CD4-positive, alpha-beta T cell (primary cell): ENCODE results near the gene DDX31. TPM values are rescaled to one million over a fixed set of nuclear protein-coding genes. Genes with fewer than 3 reads are reported as not detected.

Source experiments
- ATAC-seq: fragments of 200-7000 bp; cut with Tn5 transposase; one replicate; pipeline ENCODE4 v1.10.0; 2022; ENCODE audit warnings: mild to moderate bottlenecking; ENCODE audit not compliant: poor library complexity
- CTCF ChIA-PET: fragments of 350-600 bp; sonication (Branson Sonifier 250); formaldehyde crosslinking; loops from one replicate; lab custom pipeline; 2021; ENCODE audit warnings: antibody characterized with exemption, inconsistent platforms; lab: Charles Lee
- POLR2A ChIA-PET: fragments of 350-600 bp; sonication (Branson Sonifier 250); formaldehyde crosslinking; loops from one replicate; lab custom pipeline; 2021; ENCODE audit warnings: antibody characterized with exemption, inconsistent platforms; lab: Charles Lee
- DNase-seq, 14 experiments: peaks; one replicate each; pipeline ENCODE4 v3.0.0-alpha.2; 2013 to 2020; ENCODE audit warnings: mixed read lengths in 2 of 14
- H3K27ac ChIP-seq, 2 donors: one replicate each; pipeline versions ENCODE4 v1.5.1 to v1.7.0; 2013; ENCODE audit warnings: low read length in 2 of 2, low read depth in 1 of 2, mild to moderate bottlenecking in 1 of 2
- H3K27me3 ChIP-seq, 2 experiments: 1 replicate in 1 of 2; 2 replicates in 1 of 2; pipeline versions ENCODE4 v1.6.1 to v1.7.0; 2013; ENCODE audit warnings: low read length in 2 of 2, control low read depth in 1 of 2, mild to moderate bottlenecking in 1 of 2, moderate library complexity in 1 of 2; ENCODE audit not compliant: insufficient read depth in 2 of 2, control insufficient read depth in 1 of 2
- H3K36me3 ChIP-seq: one replicate; pipeline ENCODE4 v1.6.1; 2013; ENCODE audit warnings: low read length, control low read depth; ENCODE audit not compliant: insufficient read depth
- H3K4me1 ChIP-seq: one replicate; pipeline ENCODE4 v1.6.1; 2013; ENCODE audit warnings: low read length, control low read depth; ENCODE audit not compliant: insufficient read depth
- H3K4me3 ChIP-seq: one replicate; pipeline ENCODE4 v1.5.1; 2013; ENCODE audit warnings: mild to moderate bottlenecking, low read length, moderate library complexity
- H3K9me3 ChIP-seq, 2 experiments: 1 replicate in 1 of 2; 2 replicates in 1 of 2; pipeline versions ENCODE4 v1.6.1 to v1.7.0; 2013; ENCODE audit warnings: low read length in 2 of 2, mild to moderate bottlenecking in 2 of 2, control low read depth in 1 of 2, moderate library complexity in 1 of 2; ENCODE audit not compliant: control insufficient read depth in 1 of 2, insufficient read depth in 1 of 2
- H3K27ac Mint-ChIP-seq: one replicate; pipeline ENCODE4 v1.8.0; 2020; ENCODE audit warnings: mixed read lengths
- H3K27me3 Mint-ChIP-seq: one replicate; pipeline ENCODE4 v1.8.0; 2021; ENCODE audit warnings: mixed read lengths
- H3K36me3 Mint-ChIP-seq: one replicate; pipeline ENCODE4 v1.8.0; 2021; ENCODE audit warnings: low read depth, mixed read lengths
- H3K4me1 Mint-ChIP-seq: one replicate; pipeline ENCODE4 v1.8.0; 2021; ENCODE audit warnings: low read depth, mixed read lengths
- H3K4me3 Mint-ChIP-seq: one replicate; pipeline ENCODE4 v1.8.0; 2020; ENCODE audit warnings: mild to moderate bottlenecking, mixed read lengths
- H3K9me3 Mint-ChIP-seq: one replicate; pipeline ENCODE4 v1.8.0; 2020; ENCODE audit warnings: mixed read lengths
- CTCF ChIP-seq: fragments of 200-600 bp; IDR thresholded peaks from one replicate; pipeline ENCODE4 v1.8.0; 2022; ENCODE audit warnings: antibody characterized with exemption, mild to moderate bottlenecking
- intact Hi-C, 2 experiments: fragments of 100-400 bp; cut with DNase I in 1 of 2; cut with micrococcal nuclease in 1 of 2; formaldehyde crosslinking; loops; one replicate each; pipeline versions ENCODE4 v1.15.1 to v1.9.0; 2023 to 2025; cut with DNase I, micrococcal nuclease
- total RNA-seq, 174 experiments: library from RNA in 2 of 174; stranded (reverse) in 2 of 174; gene quantifications; one replicate each; pipeline ENCODE4 v1.2.3 and lab custom pipeline; 2021 to 2026

The DDX31 gene
- total RNA-seq, 2 experiments from 2014 or later: 11.0 to 11.3 TPM

- Mint-ChIP-seq H3K4me1 (peaks cover 9% of the 10 kb centered on the region), H3K9me3 (no peaks in the 10 kb centered on the region), H3K27me3 (peaks cover 75% of the 10 kb centered on the region), H3K4me3 (no peak overlapping the region), H3K36me3 (no peaks in the 10 kb centered on the region), H3K27ac (no peak overlapping the region)
- CTCF ChIA-PET: no interaction called here
- Histone ChIP-seq H3K4me1 (peaks cover 14% of the 10 kb centered on the region), H3K36me3 (no peaks in the 10 kb centered on the region), H3K27me3 (peaks cover 61 to 76% of the 10 kb centered on the region in 2 experiments), H3K27ac (no peak overlapping the region), H3K9me3 (peaks cover 0 to 33% of the 10 kb centered on the region in 2 experiments), H3K4me3 (no peak overlapping the region)
- TF ChIP-seq CTCF: no peak
- DNase-seq: no peak
- POLR2A ChIA-PET: no interaction called here
- ATAC-seq: no peak
- intact Hi-C loops: no loop called here
Observed at GRCh38 chr9:132577119-132577518, 92.7 kb downstream of the DDX31 start.

- H3K4me1 ChIP-seq: peaks cover under 1% of the 10 kb centered on the region
- ChIA-PET POLR2A (no interaction called here), CTCF (no interaction called here)
- no peaks in the 10 kb centered on the region for H3K36me3 Mint-ChIP-seq
- no peak overlapping the region for H3K4me3 Mint-ChIP-seq
- H3K27me3 Mint-ChIP-seq: peaks cover 62% of the 10 kb centered on the region
- no peaks in the 10 kb centered on the region for H3K4me1 Mint-ChIP-seq
- intact Hi-C loops: no loop called here
- H3K27me3 ChIP-seq: peaks cover 53 to 66% of the 10 kb centered on the region in 2 experiments
- H3K36me3 ChIP-seq: no peaks in the 10 kb centered on the region
- H3K27ac Mint-ChIP-seq: no peak overlapping the region
- H3K9me3 ChIP-seq: peaks cover 0 to 21% of the 10 kb centered on the region in 2 experiments
- ATAC-seq: no peak
- no peak overlapping the region for H3K27ac ChIP-seq
- DNase-seq: no peak
- H3K9me3 Mint-ChIP-seq: no peaks in the 10 kb centered on the region
- TF ChIP-seq CTCF: no peak
- H3K4me3 ChIP-seq: no peak overlapping the region
Observed at GRCh38 chr9:132575811-132576210, 94.0 kb downstream of the DDX31 start.

GRCh38 chr9:132575005-132575609 is 94.7 kb downstream of the DDX31 start:
- CTCF ChIA-PET: no interaction called here
- ATAC-seq (peak; percentile 52), DNase-seq (peak in 12 of 14 experiments; percentile 6 to 65 (median 20))
- Histone ChIP-seq H3K27me3 (peaks cover 48 to 60% of the 10 kb centered on the region in 2 experiments), H3K36me3 (no peaks in the 10 kb centered on the region), H3K4me3 (no peak overlapping the region), H3K27ac (no peak overlapping the region), H3K4me1 (no peaks in the 10 kb centered on the region), H3K9me3 (peaks cover 0 to 16% of the 10 kb centered on the region in 2 experiments)
- Mint-ChIP-seq H3K4me3 (no peak overlapping the region), H3K4me1 (no peaks in the 10 kb centered on the region), H3K9me3 (no peaks in the 10 kb centered on the region), H3K36me3 (no peaks in the 10 kb centered on the region), H3K27me3 (peaks cover 62% of the 10 kb centered on the region), H3K27ac (no peak overlapping the region)
- POLR2A ChIA-PET: no interaction called here
- intact Hi-C loops: no loop called here
- no peak for TF ChIP-seq CTCF
